Activated T-cell treated with anti-CD3 and anti-CD28 coated beads, Interleukin-2, amount 50 U/mL, for 1 hour (primary cell): ENCODE measurements around the gene USP6.
"Not testable (repeated sequence)": the region's sequence is repeated elsewhere in the genome, so short reads cannot be mapped to it uniquely, and the experiment has no call there.

Source experiments
- DNase-seq: peaks from one replicate; pipeline ENCODE4 v3.0.0-alpha.2; 2020

The USP6 gene

DNA sequence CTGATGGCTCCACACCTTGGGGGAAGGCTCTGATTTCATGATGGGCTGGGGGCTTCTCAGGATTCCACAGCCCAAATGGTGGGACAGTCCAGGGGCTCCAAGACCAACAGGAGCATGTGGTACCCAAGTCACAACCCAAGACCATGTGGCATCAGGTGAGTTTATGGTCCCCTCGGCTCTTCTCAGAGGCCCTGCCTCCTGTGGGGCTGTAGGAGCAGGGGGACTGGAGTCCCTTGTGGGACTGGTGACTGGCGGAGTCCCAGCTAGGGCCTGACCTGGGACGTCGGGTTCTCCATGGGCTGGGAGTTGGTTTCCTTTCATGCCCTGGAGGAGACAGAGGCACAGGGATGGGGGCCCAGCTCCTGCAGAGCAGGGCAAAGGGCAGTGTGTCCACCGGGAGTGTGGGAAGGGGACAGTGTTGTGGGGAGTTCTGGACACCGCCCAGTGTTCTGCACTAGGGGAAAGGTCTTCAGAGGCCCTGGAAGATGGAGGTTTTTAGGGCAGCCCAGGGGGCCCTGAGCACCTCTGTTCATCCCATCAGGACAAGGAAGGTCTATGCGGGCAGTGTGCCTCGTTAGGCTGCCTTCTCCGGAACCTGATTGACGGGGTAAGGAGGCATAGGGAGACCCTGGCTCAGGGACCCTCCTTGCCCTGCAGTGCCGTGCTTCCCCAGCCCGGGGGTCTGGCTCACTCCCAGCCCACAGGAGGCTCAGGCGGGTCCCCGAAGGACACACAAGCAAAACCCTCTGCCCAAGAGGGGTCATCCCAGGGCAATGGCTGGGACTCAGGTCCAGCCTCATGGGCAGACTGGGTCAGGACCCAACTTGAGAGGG is 21.0 kb downstream of the USP6 start:
- not testable (repeated sequence) for DNase-seq

GRCh38 chr17:5137511-5138197 is 21.8 kb downstream of the USP6 start:
- DNase-seq = not testable (repeated sequence)

DNA sequence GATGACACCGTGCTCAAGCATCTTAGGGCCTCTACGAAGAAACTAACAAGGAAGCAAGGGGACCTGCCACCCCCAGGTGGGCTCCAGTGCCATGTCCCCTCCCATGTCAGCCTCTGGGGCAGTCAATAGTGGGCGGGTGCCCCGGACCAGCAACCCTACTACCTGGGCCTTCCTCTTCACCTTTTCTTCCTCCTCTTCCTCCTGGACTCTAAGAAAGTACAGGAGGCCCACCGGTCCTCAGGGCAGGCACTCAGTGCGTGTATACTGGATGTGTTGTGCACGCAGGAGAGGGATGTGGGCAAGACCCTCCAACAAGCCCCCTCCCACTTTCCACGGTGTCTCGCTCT is 22.3 kb downstream of the USP6 start:
- DNase-seq = not testable (repeated sequence)

- no peak for DNase-seq
These were observed 23.0 kb downstream of the USP6 start for GRCh38 chr17:5138616-5139457.

DNA sequence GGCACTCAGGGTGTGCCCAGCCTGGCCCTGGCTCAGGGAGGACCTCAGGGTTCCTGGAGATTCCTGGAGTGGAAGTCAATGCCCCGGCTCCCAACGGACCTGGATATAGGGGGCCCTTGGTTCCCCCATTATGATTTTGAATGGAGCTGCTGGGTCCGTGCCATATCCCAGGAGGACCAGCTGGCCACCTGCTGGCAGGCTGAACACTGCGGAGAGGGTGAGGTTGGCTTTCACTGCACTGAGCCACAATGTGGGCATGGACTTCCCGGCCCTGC is 23.6 kb downstream of the USP6 start:
- DNase-seq = no peak

DNA sequence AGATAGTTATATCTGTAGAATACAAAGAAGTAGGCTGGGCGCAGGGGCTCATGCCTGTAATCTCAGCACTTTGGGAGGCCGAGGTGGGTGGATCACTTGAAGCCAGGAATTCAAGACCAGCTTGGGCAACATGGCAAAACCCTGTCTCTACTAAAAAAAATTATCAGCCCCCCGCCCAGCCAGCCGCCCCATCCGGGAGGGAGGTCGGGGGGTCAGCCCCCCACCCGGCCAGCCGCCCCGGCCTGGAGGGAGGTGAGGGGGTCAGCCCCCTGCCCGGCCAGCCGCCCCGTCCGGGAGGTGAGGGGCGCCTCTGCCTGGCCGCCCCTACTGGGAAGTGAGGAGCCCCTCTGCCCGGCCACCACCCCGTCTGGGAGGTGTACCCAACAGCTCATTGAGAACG is 27.0 kb downstream of the USP6 start:
- DNase-seq = not testable (repeated sequence)

GRCh38 chr17:5146122-5146521 is 30.3 kb downstream of the USP6 start:
- not testable (repeated sequence) for DNase-seq

DNA sequence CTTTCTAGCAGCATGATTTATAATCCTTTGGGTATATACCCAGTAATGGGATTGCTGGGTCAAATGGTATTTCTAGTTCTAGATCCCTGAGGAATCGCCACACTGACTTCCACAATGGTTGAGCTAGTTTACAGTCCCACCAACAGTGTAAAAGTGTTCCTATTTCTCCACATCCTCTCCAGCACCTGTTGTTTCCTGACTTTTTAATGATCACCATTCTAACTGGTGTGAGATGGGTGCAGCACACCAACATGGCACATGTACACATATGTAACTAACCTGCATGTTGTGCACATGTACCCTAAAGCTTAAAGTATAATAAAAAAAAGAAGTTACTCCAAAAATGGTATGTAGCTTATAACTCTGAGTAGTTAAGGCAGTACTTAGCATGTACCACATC is 44.9 kb downstream of the USP6 start:
- not testable (repeated sequence) for DNase-seq

- DNase-seq = not testable (repeated sequence)
These were observed 46.0 kb downstream of the USP6 start for GRCh38 chr17:5161793-5162192.

- DNase-seq = no peak
These were observed 48.6 kb downstream of the USP6 start for GRCh38 chr17:5164436-5164835.

- not testable (repeated sequence) for DNase-seq
These were observed 50.1 kb downstream of the USP6 start for GRCh38 chr17:5165791-5166564.

DNA sequence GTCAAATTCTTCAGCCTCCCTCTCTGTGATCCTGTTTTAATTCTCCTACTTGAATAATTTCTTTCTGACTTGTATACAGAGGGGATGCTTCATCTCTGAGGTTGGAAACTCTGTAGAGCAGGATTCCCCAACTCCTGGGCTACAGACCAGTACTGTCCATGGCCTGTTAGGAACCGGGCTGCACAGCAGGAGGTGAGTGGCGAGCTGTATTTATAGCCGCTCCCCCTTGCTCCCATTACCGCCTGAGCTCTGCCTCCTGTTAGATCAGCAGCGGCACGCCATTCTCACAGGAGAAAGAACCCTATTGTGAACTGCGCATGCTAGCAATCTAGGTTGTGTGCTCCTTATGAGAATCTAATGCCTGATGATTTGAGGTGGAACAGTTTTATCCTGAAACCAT is 59.2 kb downstream of the USP6 start:
- DNase-seq = not testable (repeated sequence)

GRCh38 chr17:5179003-5179402 is 63.2 kb downstream of the USP6 start:
- DNase-seq = no peak

- no peak for DNase-seq
These were observed 65.9 kb downstream of the USP6 start for GRCh38 chr17:5181509-5182305.

DNA sequence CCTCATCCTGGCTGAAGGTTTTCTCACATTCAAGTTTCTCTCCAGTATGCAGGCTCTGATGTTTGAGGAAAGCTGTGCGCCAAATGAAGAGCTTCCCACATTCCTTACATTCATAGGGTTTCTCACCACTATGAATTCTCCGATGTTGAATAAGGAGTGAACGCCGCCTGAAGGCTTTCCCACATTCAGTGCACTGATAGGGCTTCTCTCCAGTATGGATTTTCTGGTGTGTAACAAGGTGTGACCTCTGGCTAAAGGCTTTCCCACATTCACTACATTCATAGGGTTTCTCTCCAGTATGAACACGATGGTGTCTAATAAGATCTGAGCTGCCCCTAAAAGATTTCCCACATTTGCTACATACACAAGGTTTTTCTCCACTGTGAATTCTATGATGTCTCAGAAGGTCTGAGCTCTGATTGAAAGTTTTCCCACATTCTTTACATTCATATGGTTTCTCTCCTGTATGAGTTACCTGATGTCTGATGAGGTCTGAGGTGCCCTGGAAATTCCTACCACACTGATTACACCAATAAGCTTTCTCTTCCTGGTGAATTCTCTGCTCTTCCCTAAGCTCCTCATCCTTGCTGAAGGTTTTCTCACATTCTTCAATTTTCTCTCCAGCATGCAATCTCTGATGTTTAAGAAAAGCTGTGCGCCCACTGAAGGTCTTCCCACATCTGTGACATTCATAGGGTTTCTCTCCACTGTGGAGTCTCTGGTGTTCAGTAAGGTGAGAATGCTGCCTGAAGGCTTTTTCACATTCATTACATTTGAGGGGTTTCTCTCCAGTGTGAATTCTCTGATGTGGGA is 67.0 kb downstream of the USP6 start:
- no peak for DNase-seq

- DNase-seq = no peak
These were observed 67.6 kb downstream of the USP6 start for GRCh38 chr17:5183410-5183793.

- no peak for DNase-seq
These were observed 68.5 kb downstream of the USP6 start for GRCh38 chr17:5184288-5184687.

DNA sequence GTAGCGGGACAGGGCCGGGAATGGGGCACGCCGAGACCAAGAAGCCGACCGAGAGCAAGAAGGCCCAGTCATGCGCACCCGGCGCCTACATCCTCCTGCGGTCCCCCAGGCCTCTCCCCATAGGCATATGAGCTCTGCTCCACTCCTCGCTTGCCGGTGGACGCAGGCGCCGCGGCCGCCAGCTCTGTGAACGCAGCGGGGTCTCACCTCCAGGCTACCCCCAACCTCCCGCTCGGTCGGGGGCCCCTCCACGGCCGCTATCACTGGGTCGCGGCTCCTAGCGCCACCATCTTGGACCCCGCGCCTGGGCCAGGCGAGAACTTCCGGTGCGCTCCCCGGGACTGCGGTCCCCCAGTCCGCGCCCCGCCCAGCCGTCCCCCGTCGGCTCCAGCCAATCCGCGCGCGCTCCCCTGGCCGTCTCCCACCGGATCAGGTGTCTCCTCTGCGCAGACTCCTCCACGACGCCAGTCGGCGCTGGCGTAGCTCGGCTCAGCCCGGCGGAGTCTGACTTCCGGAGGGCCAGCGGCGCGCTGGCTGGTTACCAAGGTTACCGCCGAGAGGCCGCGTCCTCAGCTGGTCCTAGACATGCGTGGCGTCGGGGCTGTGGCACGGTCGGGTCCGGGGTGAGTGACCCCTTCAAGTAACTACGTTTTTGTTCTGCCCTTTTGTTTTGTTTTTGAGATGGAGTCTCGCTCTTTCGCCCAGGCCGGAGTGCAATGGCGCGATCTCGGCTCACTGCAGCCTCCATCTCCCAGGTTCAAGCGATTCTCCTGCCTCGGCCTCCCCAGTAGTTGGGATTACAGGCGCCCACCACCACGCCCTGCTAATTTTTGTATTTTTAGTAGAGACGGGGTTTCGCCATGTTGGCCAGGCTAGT is 75.9 kb downstream of the USP6 start, which contains the start of gene ZNF594:
Gene ZNF594, minus strand, starts transcription at position 328 of the 877 bp plus-strand sequence. CDS start 7,612 bp downstream, outside the sequence.
- DNase-seq = peak; percentile 97

GRCh38 chr17:5194346-5194745 is 78.5 kb downstream of the USP6 start:
- DNase-seq = no peak

DNA sequence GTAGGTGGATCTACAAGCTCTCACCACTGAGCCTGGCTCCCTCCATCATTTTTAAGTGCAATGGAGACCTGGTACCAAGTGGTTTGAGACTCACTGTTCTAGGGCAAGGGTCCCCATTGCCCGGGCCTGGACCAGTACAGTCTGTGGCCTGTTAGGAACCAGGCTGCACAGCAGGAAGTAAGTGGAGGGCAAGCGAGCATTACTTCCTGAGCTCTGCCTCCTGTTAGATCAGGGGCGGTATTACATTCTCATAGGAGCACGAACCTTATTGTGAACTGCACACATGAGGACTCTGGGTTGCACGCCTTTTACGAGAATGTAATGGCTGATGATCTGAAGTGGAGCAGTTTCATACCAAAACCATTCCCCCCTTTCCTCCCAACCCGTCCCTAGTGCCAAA is 82.6 kb downstream of the USP6 start:
- DNase-seq = no peak
